HPDE6-E6E7 (cell line): Measurements from ENCODE around the gene NELFE.

Experiments
- DNase-seq: peaks from one replicate; pipeline ENCODE4 v3.0.0; 2011; ENCODE audit warnings: missing footprints; ENCODE audit errors: extremely low spot score

NELFE gene

GRCh38 chr6:31972709-31973350, 14.1 kb upstream of the NELFE start:
- DNase-seq: no peak

DNA sequence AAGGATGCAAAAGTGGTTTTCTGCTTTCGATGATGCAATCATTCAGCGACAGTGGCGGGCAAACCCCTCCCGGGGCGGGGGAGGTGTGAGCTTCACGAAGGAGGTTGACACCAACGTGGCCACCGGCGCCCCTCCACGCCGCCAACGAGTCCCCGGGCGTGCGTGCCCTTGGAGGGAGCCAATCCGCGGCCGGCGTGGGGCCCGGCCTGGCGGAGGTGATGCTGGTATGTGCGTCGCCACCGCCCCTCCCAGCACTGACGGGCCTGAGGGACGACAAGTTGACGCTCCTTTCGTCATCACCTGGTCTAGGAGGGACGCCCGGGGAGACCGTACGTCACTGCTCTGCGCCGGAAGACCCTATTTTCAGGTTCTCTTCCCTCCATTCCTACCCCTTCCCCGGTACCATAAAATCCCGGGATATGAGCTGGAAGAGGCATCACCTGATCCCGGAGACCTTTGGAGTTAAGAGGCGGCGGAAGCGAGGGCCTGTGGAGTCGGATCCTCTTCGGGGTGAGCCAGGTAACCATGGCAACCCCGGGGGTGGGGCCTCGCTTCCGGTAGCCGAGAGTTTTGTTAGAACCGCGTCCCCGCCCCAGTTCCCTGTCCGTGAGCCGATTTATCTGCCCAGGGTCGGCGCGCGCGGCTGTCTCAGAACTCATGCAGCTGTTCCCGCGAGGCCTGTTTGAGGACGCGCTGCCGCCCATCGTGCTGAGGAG, 13.4 kb upstream of the NELFE start, which contains the start of gene DXO:
Gene DXO (minus strand): TSS at position 146 of the 716 bp plus-strand sequence. CDS start 463 bp downstream, outside the sequence.
- peak; percentile 98 for DNase-seq

DNA sequence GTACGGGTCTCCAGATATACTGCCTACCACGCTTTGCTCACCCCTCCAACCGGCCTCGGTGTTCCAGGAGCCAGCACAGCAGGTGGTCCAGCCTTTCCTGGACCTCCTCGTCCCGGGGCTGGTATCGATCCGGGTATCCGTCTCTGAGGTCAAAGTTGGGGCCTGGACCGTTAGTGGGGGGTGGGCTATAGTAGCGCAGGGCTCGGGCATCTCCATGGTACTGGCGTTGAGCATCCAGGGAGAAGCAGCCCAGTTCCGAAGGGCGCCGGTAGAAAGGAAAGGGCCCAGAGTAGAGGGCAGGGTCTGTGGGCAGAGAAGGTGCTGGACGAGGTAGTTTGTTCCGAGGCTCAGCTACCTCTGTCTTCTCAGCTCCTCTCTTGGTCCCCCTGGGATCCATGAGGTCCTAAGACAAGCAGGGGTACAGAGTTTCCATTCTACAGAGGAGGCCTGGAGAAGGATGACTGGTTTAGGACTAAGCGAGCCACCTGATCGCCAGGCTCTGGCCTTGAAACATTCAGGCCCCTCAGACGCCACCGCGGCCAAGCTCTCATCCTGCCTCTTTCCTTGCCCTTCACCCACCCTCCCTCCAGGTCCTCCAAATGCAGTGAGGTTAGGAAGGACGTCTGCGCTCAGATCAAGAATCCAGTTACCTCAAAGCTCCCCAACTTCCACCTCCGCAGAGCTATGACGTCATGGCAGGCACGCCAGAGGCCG, 12.7 kb upstream of the NELFE start:
- DNase-seq: no peak

- DNase-seq: no peak
Measured at GRCh38 chr6:31970604-31971271, 12.0 kb upstream of the NELFE start.

DNA sequence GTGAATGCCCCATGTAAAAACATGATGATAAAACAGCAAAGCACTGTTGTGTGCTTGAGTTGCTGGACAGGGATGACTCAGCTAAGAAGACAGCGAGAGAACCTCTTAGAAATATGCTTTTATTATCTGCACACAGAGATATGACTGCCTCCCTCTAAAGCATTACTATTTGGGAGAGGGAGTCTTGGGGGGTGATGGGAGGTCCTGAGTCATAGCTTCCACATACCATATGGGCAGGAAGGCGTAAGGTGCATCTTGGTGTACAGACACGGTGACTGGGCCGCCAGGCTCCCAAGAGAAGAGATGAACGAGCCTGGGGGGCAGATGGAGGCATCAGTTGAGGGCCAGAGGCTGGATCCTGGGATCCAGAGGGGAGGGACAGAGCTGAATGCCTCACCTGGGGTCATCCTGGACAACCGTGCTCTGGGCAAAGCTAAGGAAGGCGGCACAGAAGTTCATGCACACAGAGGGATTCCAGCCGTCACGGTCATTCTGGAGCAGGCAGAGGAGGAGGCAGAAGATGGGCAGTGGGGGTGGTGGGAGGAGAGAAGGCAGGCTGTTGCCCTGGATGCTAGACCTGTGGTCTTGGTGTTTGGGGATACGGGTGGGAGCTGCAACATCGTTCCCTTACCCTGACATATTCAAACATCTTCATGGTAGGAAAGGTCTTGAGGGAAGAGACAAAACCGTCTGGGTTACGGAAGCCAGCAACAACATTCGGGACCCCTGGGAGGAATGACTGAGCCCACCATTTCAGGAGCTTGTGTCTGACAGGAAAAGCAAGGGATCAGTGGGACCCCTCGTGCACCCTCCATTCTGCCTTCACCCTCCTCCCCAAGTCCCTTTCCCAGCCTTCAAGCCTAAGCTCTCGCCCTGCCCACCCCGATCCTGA, 11.2 kb upstream of the NELFE start:
- no peak for DNase-seq

DNA sequence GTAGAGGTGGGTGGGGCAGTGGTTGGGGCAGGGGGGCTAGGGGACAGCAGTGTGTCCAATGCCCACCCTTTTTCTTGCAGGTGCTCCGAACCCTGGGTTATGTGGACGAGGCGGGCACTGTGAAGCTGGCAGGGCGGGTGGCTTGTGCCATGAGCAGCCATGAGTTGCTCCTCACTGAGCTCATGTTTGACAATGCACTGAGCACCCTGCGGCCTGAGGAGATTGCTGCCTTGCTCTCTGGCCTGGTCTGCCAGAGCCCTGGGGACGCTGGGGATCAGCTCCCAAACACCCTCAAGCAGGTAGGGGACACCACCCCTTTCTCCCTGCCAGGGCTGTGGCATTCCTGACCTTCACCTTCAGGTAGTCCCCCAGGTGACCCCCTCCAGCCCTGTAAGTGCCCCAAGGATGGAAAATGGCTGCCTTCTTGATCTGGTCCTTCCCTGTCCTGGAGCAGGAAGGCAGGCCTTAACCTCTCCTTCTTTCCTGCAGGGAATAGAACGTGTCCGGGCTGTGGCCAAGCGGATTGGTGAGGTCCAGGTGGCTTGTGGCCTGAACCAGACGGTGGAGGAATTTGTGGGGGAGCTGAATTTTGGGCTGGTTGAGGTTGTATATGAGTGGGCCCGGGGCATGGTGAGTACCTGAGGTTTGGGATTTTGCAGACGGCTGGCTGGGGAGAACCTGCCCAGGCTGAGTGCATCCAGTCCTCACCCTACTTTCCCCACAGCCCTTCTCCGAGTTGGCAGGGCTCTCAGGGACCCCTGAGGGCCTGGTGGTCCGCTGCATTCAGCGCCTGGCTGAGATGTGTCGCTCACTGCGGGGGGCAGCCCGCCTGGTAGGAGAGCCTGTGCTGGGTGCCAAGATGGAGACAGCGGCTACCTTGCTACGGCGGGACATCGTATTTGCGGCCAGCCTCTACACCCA, 10.3 kb upstream of the NELFE start:
- DNase-seq: no peak

GRCh38 chr6:31968326-31968725, 9.6 kb upstream of the NELFE start:
- no peak for DNase-seq

- no peak for DNase-seq
Measured at GRCh38 chr6:31967926-31968320, 9.2 kb upstream of the NELFE start.

DNA sequence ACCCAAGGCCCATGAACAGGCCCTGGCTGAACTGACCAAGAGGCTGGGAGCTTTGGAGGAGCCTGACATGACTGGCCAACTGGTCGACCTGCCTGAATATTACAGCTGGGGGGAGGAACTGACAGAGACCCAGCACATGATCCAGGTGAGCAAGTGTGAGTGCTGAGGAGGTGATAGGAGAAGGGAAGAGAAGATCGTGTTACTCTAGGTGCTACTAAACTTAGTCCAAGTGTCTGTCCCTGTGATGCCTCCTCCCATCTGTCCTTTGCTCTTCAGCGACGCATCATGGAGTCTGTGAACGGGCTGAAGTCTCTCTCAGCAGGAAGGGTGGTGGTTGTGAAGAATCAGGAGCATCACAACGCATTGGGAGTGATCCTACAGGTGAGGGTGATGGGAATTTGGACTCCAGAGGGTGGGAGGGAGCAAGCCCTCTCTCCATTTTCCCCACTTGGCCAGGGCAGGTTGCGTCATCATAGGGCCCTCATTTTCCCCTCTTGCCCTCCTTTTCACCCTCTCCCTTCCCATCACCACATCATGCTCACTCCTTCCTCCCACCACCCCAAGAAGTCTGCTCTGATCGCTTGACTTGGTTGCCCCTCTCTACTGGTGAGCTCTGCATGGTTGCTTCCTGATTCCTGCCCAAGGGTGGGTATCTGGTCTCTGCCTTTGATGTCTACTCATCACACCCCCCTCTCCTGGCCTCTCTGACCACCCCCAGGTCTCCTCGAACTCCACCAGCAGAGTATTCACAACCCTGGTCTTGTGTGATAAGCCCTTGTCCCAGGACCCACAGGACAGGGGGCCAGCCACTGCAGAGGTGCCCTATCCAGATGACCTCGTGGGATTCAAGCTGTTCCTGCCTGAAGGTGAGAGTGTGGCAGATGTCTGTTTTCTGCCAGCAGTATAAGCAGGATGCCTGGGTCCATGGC, 8.5 kb upstream of the NELFE start:
- DNase-seq: no peak

GRCh38 chr6:31966506-31966905, 7.7 kb upstream of the NELFE start:
- DNase-seq: no peak

GRCh38 chr6:31965700-31966099, 6.9 kb upstream of the NELFE start:
- DNase-seq: no peak

DNA sequence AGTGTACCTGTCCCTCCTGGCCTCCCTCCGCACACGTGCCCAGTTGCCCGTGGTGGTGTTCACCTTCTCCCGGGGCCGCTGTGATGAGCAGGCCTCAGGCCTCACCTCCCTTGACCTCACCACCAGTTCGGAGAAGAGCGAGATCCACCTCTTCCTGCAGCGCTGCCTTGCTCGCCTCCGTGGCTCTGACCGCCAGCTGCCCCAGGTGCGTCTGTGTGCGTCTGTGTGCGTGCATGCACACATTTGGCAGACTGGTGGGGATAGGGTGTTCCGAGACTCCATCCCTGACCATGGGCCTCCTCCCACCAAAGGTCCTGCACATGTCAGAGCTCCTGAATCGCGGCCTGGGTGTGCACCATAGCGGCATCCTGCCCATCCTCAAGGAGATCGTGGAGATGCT, 5.2 kb upstream of the NELFE start:
- no peak for DNase-seq

DNA sequence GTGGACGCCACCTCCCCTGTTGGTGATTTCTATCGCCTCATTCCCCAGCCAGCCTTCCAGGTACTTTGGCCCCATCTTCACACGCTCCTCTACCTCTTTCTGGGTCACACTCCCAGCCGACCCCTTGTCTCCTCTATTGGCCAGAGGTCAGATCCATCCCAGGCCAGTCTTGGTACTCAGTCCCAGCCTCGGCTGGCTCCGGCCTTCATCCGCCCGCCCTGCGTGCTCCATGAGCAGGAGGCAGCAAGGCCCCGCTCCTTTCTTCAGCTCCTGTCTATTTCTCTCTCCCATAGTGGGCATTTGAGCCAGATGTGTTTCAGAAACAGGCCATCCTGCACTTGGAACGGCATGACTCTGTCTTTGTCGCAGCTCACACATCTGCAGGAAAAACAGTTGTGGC, 2.8 kb upstream of the NELFE start:
- DNase-seq: no peak

DNA sequence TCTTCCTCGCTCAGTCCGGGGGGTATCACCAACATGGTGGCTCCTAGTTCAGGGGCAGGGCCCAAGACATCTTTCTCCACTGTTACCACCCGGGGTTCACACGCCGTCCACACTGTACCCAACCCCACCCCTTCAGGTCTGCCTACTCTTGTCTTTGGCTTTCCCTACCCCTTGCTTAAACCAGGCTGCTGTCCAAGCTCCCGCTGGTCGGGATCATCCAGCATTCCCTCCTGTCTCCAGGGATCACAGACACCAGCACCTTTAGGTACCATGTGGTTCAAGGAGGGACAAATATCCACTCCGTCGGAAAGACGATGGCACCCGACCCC, 395 bp downstream of the NELFE start:
- DNase-seq: no peak

DNA sequence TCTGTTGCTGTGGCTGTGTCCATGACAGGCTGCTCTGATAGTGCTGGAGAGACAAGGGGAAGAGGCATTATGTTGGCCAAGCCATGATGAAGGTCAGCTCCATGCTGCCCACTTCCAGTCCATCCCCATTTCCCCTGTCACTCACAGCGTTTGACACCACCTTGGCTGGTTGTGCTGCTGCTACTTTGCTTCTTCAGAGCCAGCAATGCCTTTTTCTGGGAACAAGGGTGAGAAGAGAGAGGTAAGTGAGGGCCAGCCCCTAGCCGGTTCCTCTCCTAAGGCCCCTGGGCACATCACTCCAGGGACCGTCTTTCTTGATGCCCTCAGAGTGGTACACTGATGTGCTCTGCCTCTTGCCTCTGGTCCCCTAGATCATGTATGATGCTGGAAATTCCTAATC, 2.0 kb downstream of the NELFE start:
- no peak for DNase-seq

DNA sequence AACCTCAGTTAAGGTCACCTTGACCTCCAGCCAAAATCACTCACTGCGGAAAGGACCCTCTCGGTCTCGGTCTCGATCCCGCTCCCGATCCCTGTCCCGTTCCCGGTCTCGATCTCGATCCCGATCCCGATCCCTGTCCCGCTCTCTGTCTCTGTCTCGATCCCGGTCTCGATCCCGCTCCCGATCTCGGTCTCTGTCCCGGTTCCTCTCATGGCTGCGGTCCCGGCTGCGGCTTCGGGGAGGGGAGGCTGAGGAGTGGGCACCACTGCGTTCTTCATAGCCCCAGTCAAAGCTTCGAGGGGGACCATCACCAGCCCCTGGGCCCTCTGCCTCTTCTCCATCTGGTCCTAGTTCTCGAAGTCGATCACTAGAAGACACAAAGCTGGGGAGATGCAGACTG, 4.3 kb downstream of the NELFE start:
- DNase-seq: no peak

DNA sequence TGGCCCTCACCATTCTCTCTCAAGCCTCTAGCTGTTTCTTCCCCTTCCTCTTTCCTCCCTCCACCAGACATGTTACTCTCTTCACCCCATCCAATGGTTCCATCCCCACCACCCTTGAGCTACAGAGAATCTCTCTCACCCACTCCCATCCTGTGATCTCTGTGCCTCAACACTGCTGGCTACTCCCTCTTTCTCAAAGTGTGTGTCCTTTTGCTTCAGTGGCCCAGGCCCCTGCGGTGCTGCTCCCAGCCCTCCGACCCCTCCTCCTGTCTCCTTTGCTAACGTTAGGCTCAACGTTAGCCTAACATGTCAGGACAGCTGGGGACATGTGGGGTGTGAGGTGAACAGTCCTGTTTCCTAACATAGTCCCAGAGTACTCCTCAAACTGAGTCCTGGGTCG, 5.9 kb downstream of the NELFE start:
- DNase-seq: no peak

- no peak for DNase-seq
Measured at GRCh38 chr6:31952140-31952805, 6.5 kb downstream of the NELFE start.
